TTC549 (cell line): ENCODE measurements around the gene ARHGAP42.
A peak's percentile ranks its signal among the peaks of the same experiment; 100 is the strongest.

ENCODE experiments used
- FAIRE-seq: peaks from 2 replicates; lab custom pipeline; 2012; peaks lifted over from hg19 to GRCh38; lab: Jason Lieb, UNC

Gene ARHGAP42

GRCh38 chr11:100922121-100922520 is 235.0 kb downstream of the ARHGAP42 start:
- no peak for FAIRE-seq

- FAIRE-seq: no peak
These were observed 236.5 kb downstream of the ARHGAP42 start for GRCh38 chr11:100923555-100923954.

GRCh38 chr11:100925935-100926334 is 238.8 kb downstream of the ARHGAP42 start:
- no peak for FAIRE-seq

GRCh38 chr11:100927579-100927978 is 240.5 kb downstream of the ARHGAP42 start:
- no peak for FAIRE-seq

- no peak for FAIRE-seq
These were observed 241.3 kb downstream of the ARHGAP42 start for GRCh38 chr11:100928426-100928825.

- FAIRE-seq: no peak
These were observed 242.3 kb downstream of the ARHGAP42 start for GRCh38 chr11:100929377-100929776.

- peak; percentile 93 for FAIRE-seq
These were observed 243.2 kb downstream of the ARHGAP42 start for GRCh38 chr11:100930185-100930778.

GRCh38 chr11:100932474-100933100 is 245.5 kb downstream of the ARHGAP42 start:
- peak; percentile 92 for FAIRE-seq

GRCh38 chr11:100936781-100937180 is 249.7 kb downstream of the ARHGAP42 start:
- no peak for FAIRE-seq

GRCh38 chr11:100939571-100939970 is 252.5 kb downstream of the ARHGAP42 start:
- no peak for FAIRE-seq

GRCh38 chr11:100940111-100940510 is 253.0 kb downstream of the ARHGAP42 start:
- no peak for FAIRE-seq

- no peak for FAIRE-seq
These were observed 253.9 kb downstream of the ARHGAP42 start for GRCh38 chr11:100941033-100941432.

- no peak for FAIRE-seq
These were observed 254.9 kb downstream of the ARHGAP42 start for GRCh38 chr11:100942016-100942415.

- no peak for FAIRE-seq
These were observed 261.8 kb downstream of the ARHGAP42 start for GRCh38 chr11:100948936-100949335.

GRCh38 chr11:100949443-100949842 is 262.4 kb downstream of the ARHGAP42 start:
- FAIRE-seq: no peak

GRCh38 chr11:100955318-100955717 is 268.2 kb downstream of the ARHGAP42 start:
- FAIRE-seq: no peak

- FAIRE-seq: no peak
These were observed 269.3 kb downstream of the ARHGAP42 start for GRCh38 chr11:100956351-100956750.

GRCh38 chr11:100957499-100957898 is 270.4 kb downstream of the ARHGAP42 start:
- no peak for FAIRE-seq

- no peak for FAIRE-seq
These were observed 274.5 kb downstream of the ARHGAP42 start for GRCh38 chr11:100961633-100962032.

GRCh38 chr11:100963375-100963774 is 276.3 kb downstream of the ARHGAP42 start:
- no peak for FAIRE-seq

GRCh38 chr11:100964435-100964834 is 277.3 kb downstream of the ARHGAP42 start:
- FAIRE-seq: no peak

GRCh38 chr11:100965346-100965745 is 278.3 kb downstream of the ARHGAP42 start:
- FAIRE-seq: no peak

- no peak for FAIRE-seq
These were observed 279.3 kb downstream of the ARHGAP42 start for GRCh38 chr11:100966366-100966765.

GRCh38 chr11:100969008-100969407 is 281.9 kb downstream of the ARHGAP42 start:
- FAIRE-seq: no peak
